K562 (cell line): ENCODE measurements around the gene PPP1R14C. TPM values are rescaled to one million over a fixed set of nuclear protein-coding genes. Genes with fewer than 3 reads are reported as not detected.

Experiments
- EGR1 ChIP-seq: fragments of 450-650 bp; conservative IDR thresholded peaks from 2 replicates; pipeline ENCODE4 v1.6.1; 2017; ENCODE audit warnings: mild to moderate bottlenecking
- GMEB1 ChIP-seq: fragments of 250-450 bp; sonication (Bioruptor Pico); IDR thresholded peaks from 2 replicates; pipeline ENCODE4 v1.4.0; 2020; ENCODE audit warnings: mild to moderate bottlenecking
- MTA2 ChIP-seq: fragments of 450-650 bp; IDR thresholded peaks from 2 replicates; pipeline ENCODE4 v1.6.1; 2016; ENCODE audit warnings: low read depth
- NFIC ChIP-seq: fragments of 450-650 bp; IDR thresholded peaks from 2 replicates; pipeline ENCODE4 v1.6.1; 2017; ENCODE audit warnings: mild to moderate bottlenecking, inconsistent platforms
- SNAPC5 ChIP-seq: fragments of 250-450 bp; sonication (Bioruptor Pico); IDR thresholded peaks from 2 replicates; pipeline ENCODE4 v1.8.0; 2021; ENCODE audit warnings: moderate library complexity, mild to moderate bottlenecking, inconsistent platforms
- ZSCAN29 ChIP-seq: fragments of 450-650 bp; IDR thresholded peaks from 2 replicates; pipeline ENCODE4 v1.6.1; 2017
- polyA plus RNA-seq, 8 experiments: library from polyadenylated mRNA; depleted of rRNA in 4 of 8; stranded (reverse) in 5 of 8; unstranded in 3 of 8; fragments of >200 nt; fragmentation: Nextera tagmentation in 2 of 8; fragmentation: Illumina TruSeq in 1 of 8; extraction: Ambion mirVana in 2 of 8; extraction: Trizol in 1 of 8; gene quantifications; 2 replicates each; pipeline versions ENCODE4 v1.2.1 to v1.2.3, GENCODE V29; 2011 to 2014; ENCODE audit warnings: inconsistent platforms in 1 of 8, missing spikeins in 1 of 8
- total RNA-seq, 7 experiments: library from RNA; depleted of rRNA in 6 of 7; stranded (reverse); fragments of >200 nt in 6 of 7; fragmentation: Illumina TruSeq in 2 of 7; extraction: Trizol in 2 of 7; gene quantifications; 2 replicates each; pipeline versions ENCODE4 v1.2.1 to v1.2.3, GENCODE V29; 2011 to 2021; ENCODE audit warnings: low replicate concordance in 1 of 7
- TF ChIP-seq, protein P1 (sequence below): sonication (generic); formaldehyde crosslinking; IDR thresholded peaks from 2 replicates; pipeline ENCODE4 v1.8.0; 2023; ENCODE audit warnings: mild to moderate bottlenecking, missing genetic modification reagents
- TF ChIP-seq, protein P2 (sequence below): fragments of 450-650 bp; IDR thresholded peaks from 2 replicates; pipeline ENCODE4 v1.6.1; 2018; ENCODE audit warnings: mild to moderate bottlenecking, low read depth; ENCODE audit not compliant: partially characterized antibody
- TF ChIP-seq, protein P3 (sequence below): fragments of 150-350 bp; IDR thresholded peaks from 2 replicates; pipeline ENCODE4 v1.6.1; 2014; ENCODE audit warnings: low read depth, mild to moderate bottlenecking, low read length, borderline replicate concordance
- TF ChIP-seq, protein P4 (sequence below), 2 experiments: fragments of 450-650 bp in 1 of 2; IDR thresholded peaks; 2 replicates each; pipeline ENCODE4 v1.6.1; 2011 to 2017; ENCODE audit warnings: low read depth in 2 of 2, antibody characterized with exemption in 1 of 2, borderline replicate concordance in 1 of 2, low read length in 1 of 2, mild to moderate bottlenecking in 1 of 2, mixed read lengths in 1 of 2; ENCODE audit not compliant: control insufficient read depth in 1 of 2

PPP1R14C gene
- total and polyA plus RNA-seq, 9 of the 15 experiments (the other 6 are each of a cell fraction or from before 2014, with no cell fraction given): 4.5 to 16.6 (median 11.9) TPM

DNA sequence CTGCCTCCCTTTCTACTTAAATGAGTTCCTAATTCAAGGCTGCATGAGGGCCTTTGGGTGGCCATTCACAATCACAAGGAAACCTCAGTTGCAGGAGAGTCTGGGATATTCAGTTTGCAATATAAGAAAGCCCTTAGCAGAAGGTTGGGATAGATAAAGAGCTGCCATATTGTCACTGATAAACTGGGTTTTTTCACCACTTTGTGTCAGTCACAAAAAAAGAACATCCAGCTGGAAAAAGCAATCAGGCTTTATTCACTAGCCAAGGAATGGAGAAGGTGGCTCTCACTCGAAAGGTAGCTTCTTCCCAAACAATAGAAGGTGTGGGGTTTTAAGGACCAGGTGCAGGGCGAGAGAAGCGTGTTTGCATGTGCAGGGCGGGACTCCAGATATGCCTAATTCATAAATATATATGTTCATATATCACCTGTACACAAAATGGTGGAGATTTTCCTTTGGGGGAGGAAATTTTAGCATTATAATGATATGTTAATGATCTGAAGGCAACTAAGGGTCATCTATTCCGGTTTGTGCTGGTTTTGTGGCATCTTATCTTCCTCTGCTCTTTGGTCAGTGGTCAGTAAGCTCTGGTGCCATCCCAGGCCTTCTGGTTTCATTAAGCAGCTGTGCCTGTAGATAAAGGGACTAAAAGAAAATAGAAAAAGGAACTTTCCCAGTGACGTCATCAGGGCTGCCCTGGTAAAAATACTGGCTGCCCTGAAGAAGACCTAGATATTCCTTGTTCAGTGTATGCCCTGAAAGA, 128.8 kb downstream of the PPP1R14C start (continued):
- TF ChIP-seq GMEB1 (CRISPR knock-in tag): peak; percentile 28
- peak; percentile 98 for TF ChIP-seq MTA2
- TF ChIP-seq, protein P1, sequence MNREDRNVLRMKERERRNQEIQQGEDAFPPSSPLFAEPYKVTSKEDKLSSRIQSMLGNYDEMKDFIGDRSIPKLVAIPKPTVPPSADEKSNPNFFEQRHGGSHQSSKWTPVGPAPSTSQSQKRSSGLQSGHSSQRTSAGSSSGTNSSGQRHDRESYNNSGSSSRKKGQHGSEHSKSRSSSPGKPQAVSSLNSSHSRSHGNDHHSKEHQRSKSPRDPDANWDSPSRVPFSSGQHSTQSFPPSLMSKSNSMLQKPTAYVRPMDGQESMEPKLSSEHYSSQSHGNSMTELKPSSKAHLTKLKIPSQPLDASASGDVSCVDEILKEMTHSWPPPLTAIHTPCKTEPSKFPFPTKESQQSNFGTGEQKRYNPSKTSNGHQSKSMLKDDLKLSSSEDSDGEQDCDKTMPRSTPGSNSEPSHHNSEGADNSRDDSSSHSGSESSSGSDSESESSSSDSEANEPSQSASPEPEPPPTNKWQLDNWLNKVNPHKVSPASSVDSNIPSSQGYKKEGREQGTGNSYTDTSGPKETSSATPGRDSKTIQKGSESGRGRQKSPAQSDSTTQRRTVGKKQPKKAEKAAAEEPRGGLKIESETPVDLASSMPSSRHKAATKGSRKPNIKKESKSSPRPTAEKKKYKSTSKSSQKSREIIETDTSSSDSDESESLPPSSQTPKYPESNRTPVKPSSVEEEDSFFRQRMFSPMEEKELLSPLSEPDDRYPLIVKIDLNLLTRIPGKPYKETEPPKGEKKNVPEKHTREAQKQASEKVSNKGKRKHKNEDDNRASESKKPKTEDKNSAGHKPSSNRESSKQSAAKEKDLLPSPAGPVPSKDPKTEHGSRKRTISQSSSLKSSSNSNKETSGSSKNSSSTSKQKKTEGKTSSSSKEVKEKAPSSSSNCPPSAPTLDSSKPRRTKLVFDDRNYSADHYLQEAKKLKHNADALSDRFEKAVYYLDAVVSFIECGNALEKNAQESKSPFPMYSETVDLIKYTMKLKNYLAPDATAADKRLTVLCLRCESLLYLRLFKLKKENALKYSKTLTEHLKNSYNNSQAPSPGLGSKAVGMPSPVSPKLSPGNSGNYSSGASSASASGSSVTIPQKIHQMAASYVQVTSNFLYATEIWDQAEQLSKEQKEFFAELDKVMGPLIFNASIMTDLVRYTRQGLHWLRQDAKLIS (CRISPR knock-in tag): peak; percentile 54; the same call in 1 of the 2 replicates
- TF ChIP-seq, protein P2, sequence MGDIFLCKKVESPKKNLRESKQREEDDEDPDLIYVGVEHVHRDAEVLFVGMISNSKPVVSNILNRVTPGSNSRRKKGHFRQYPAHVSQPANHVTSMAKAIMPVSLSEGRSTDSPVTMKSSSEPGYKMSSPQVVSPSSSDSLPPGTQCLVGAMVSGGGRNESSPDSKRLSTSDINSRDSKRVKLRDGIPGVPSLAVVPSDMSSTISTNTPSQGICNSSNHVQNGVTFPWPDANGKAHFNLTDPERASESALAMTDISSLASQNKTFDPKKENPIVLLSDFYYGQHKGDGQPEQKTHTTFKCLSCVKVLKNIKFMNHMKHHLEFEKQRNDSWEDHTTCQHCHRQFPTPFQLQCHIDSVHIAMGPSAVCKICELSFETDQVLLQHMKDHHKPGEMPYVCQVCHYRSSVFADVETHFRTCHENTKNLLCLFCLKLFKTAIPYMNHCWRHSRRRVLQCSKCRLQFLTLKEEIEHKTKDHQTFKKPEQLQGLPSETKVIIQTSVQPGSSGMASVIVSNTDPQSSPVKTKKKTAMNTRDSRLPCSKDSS: no peak
- TF ChIP-seq SNAPC5: no peak
- TF ChIP-seq NFIC: peak; percentile 87
- TF ChIP-seq, protein P3, sequence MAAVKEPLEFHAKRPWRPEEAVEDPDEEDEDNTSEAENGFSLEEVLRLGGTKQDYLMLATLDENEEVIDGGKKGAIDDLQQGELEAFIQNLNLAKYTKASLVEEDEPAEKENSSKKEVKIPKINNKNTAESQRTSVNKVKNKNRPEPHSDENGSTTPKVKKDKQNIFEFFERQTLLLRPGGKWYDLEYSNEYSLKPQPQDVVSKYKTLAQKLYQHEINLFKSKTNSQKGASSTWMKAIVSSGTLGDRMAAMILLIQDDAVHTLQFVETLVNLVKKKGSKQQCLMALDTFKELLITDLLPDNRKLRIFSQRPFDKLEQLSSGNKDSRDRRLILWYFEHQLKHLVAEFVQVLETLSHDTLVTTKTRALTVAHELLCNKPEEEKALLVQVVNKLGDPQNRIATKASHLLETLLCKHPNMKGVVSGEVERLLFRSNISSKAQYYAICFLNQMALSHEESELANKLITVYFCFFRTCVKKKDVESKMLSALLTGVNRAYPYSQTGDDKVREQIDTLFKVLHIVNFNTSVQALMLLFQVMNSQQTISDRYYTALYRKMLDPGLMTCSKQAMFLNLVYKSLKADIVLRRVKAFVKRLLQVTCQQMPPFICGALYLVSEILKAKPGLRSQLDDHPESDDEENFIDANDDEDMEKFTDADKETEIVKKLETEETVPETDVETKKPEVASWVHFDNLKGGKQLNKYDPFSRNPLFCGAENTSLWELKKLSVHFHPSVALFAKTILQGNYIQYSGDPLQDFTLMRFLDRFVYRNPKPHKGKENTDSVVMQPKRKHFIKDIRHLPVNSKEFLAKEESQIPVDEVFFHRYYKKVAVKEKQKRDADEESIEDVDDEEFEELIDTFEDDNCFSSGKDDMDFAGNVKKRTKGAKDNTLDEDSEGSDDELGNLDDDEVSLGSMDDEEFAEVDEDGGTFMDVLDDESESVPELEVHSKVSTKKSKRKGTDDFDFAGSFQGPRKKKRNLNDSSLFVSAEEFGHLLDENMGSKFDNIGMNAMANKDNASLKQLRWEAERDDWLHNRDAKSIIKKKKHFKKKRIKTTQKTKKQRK: no peak
- no peak for TF ChIP-seq ZSCAN29
- TF ChIP-seq, protein P4, sequence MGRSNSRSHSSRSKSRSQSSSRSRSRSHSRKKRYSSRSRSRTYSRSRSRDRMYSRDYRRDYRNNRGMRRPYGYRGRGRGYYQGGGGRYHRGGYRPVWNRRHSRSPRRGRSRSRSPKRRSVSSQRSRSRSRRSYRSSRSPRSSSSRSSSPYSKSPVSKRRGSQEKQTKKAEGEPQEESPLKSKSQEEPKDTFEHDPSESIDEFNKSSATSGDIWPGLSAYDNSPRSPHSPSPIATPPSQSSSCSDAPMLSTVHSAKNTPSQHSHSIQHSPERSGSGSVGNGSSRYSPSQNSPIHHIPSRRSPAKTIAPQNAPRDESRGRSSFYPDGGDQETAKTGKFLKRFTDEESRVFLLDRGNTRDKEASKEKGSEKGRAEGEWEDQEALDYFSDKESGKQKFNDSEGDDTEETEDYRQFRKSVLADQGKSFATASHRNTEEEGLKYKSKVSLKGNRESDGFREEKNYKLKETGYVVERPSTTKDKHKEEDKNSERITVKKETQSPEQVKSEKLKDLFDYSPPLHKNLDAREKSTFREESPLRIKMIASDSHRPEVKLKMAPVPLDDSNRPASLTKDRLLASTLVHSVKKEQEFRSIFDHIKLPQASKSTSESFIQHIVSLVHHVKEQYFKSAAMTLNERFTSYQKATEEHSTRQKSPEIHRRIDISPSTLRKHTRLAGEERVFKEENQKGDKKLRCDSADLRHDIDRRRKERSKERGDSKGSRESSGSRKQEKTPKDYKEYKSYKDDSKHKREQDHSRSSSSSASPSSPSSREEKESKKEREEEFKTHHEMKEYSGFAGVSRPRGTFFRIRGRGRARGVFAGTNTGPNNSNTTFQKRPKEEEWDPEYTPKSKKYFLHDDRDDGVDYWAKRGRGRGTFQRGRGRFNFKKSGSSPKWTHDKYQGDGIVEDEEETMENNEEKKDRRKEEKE (IDR thresholded peaks at IDR 0.05; ENCODE audit: borderline replicate concordance in 1 of 2, control insufficient read depth in 1 of 2, low read depth in 2 of 2, low read length in 1 of 2): no peak
- peak; percentile 31; the same call in 1 of the 2 replicates for TF ChIP-seq EGR1
